Spleen (tissue), 11 donors: ENCODE measurements around the gene OLFM3. TPM values are rescaled to one million over a fixed set of nuclear protein-coding genes. Genes with fewer than 3 reads are reported as not detected.

Source experiments
- DNase-seq: peaks from one replicate; pipeline ENCODE4 v3.0.0-alpha.2; 2020
- H3K27ac ChIP-seq, 8 donors: fragments of 200-600 bp; sonication (generic) in 7 of 8; 1 replicate in 4 of 8; 2 replicates in 4 of 8; pipeline versions ENCODE4 v1.5.0 to v1.8.0; 2016 to 2021; ENCODE audit warnings: inconsistent platforms in 4 of 8, mild to moderate bottlenecking in 4 of 8, moderate library complexity in 1 of 8
- H3K27me3 ChIP-seq, 7 donors: fragments of 200-600 bp; sonication (generic) in 6 of 7; replicated peaks in 1 of 7; 1 replicate in 4 of 7; 2 replicates in 3 of 7; pipeline versions ENCODE4 v1.5.0 to v1.8.0; 2016 to 2021; ENCODE audit warnings: inconsistent platforms in 3 of 7, mild to moderate bottlenecking in 1 of 7
- H3K36me3 ChIP-seq, 6 donors: fragments of 200-600 bp; sonication (generic) in 5 of 6; 1 replicate in 4 of 6; 2 replicates in 2 of 6; pipeline versions ENCODE4 v1.5.0 to v1.8.0; 2016 to 2021; ENCODE audit warnings: inconsistent platforms in 2 of 6
- H3K4me1 ChIP-seq, 6 donors: fragments of 200-600 bp; sonication (generic) in 5 of 6; 1 replicate in 3 of 6; 2 replicates in 3 of 6; pipeline versions ENCODE4 v1.5.0 to v1.8.0; 2016 to 2021; ENCODE audit warnings: inconsistent platforms in 3 of 6
- H3K4me3 ChIP-seq, 8 donors: fragments of 200-600 bp; sonication (generic) in 7 of 8; 1 replicate in 4 of 8; 2 replicates in 4 of 8; pipeline versions ENCODE4 v1.5.0 to v1.8.0; 2016 to 2021; ENCODE audit warnings: inconsistent platforms in 4 of 8, mild to moderate bottlenecking in 4 of 8, moderate library complexity in 2 of 8
- H3K9me3 ChIP-seq, 8 donors: fragments of 200-600 bp; sonication (generic) in 7 of 8; 1 replicate in 4 of 8; 2 replicates in 4 of 8; pipeline versions ENCODE4 v1.5.0 to v1.8.0; 2016 to 2021; ENCODE audit warnings: inconsistent platforms in 4 of 8
- POLR2A ChIP-seq, 3 donors: fragments of 450-650 bp; IDR thresholded peaks; one replicate each; pipeline ENCODE4 v1.5.1; 2017; ENCODE audit warnings: antibody characterized with exemption in 3 of 3, mild to moderate bottlenecking in 1 of 3
- POLR2AphosphoS5 ChIP-seq, 3 donors: sonication (generic); formaldehyde crosslinking; IDR thresholded peaks; one replicate each; pipeline ENCODE4 v1.5.1; 2017; ENCODE audit warnings: antibody characterized with exemption in 3 of 3
- WGBS, 5 donors: extraction: QIAGEN DNeasy Blood & Tissue Kit in 3 of 5; methylation state at CpG; one replicate each; pipeline versions ENCODE4 v1.1.5 to v1.1.7; 2013 to 2018; 5-methylcytosine and 5-hydroxymethylcytosine counted together
- intact Hi-C: fragments of 100-400 bp; cut with DNase I; formaldehyde crosslinking; loops from one replicate; pipeline ENCODE4 v1.15.0; 2023; ENCODE audit warnings: low total_unique reads
- polyA plus RNA-seq, 3 donors: library from polyadenylated mRNA; stranded (reverse); fragments of 200-250 nt; gene quantifications; one replicate each; pipeline ENCODE4 v1.2.1, GENCODE V29; 2013
- total RNA-seq, 7 donors: library from RNA; depleted of rRNA in 3 of 7; stranded (reverse); fragments of >200 nt in 3 of 7; fragmentation: NEBNext Ultra II Directional in 4 of 7; extraction: Animal tissue kit (Norgen Biotek cat#: 25700) in 4 of 7; gene quantifications; one replicate each; pipeline versions ENCODE4 v1.1.0 to v1.2.1, GENCODE V29; 2016 to 2021
- TF ChIP-seq, protein P1 (sequence below), 11 experiments: fragments of 200-600 bp in 7 of 11; fragments of 450-650 bp in 4 of 11; sonication (generic) in 4 of 11; IDR thresholded peaks in 8 of 11; conservative IDR thresholded peaks in 3 of 11; 1 replicate in 7 of 11; 2 replicates in 4 of 11; pipeline versions ENCODE4 v1.4.0 to v1.8.0; 2016 to 2021; ENCODE audit warnings: antibody characterized with exemption in 11 of 11, inconsistent platforms in 4 of 11, mild to moderate bottlenecking in 1 of 11
- donor health status: healthy with polysubstance abuse.
- donor health status: DM: no; HTN: no; CAD: no; lungs with moderate emphysema.
- donor health status: DM: no; HTN: no; CAD: no.
- donor health status: Bipolar disorder and iron deficiency.
- donor health status: healthy.
- donor health status: DM: no; HTN: no; CAD: no.
- donor health status: DM: yes; HTN: yes; CAD: no.

The OLFM3 gene
- total and polyA plus RNA-seq, 10 donors: not detected

DNA sequence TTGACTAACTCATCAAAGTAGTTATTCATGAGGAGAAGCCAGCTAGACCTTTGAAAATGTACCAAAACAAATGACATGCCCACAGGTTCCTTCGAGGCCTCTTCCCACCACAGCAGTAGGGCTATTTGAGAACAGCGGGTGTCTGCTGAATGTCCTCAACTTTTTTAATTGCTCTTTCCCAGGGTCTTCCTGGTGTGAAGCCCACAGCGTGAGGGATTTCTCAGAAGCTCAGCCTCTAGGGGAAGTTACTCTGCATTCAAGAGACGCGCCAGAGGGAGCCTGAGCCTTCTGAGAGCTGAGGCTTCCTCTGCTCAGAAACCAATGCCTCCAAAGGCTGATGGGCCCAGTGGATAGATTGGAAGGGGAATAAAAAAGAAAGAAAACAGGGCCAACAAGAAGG, 153.6 kb downstream of the OLFM3 start:
- Histone ChIP-seq H3K36me3 (no peaks in the 10 kb centered on the region), H3K4me1 (no peaks in the 10 kb centered on the region), H3K27ac (no peak overlapping the region), H3K27me3 (peaks cover 0 to 9% (median 0%) of the 10 kb centered on the region in 7 donors), H3K4me3 (no peak overlapping the region), H3K9me3 (no peaks in the 10 kb centered on the region)
- WGBS, 5 donors: 21 to 51% (median 33%) methylated on average over 5 of the region's 5 CpGs
- TF ChIP-seq POLR2A (IDR thresholded peaks at IDR 0.05) (no peak), POLR2AphosphoS5 (IDR thresholded peaks at IDR 0.05) (no peak)
- TF ChIP-seq, protein P1, sequence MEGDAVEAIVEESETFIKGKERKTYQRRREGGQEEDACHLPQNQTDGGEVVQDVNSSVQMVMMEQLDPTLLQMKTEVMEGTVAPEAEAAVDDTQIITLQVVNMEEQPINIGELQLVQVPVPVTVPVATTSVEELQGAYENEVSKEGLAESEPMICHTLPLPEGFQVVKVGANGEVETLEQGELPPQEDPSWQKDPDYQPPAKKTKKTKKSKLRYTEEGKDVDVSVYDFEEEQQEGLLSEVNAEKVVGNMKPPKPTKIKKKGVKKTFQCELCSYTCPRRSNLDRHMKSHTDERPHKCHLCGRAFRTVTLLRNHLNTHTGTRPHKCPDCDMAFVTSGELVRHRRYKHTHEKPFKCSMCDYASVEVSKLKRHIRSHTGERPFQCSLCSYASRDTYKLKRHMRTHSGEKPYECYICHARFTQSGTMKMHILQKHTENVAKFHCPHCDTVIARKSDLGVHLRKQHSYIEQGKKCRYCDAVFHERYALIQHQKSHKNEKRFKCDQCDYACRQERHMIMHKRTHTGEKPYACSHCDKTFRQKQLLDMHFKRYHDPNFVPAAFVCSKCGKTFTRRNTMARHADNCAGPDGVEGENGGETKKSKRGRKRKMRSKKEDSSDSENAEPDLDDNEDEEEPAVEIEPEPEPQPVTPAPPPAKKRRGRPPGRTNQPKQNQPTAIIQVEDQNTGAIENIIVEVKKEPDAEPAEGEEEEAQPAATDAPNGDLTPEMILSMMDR (IDR thresholded peaks at IDR 0.05 in 8 of 11, conservative IDR thresholded peaks at IDR 0.05 in 3 of 11): no peak
- intact Hi-C loops: no loop called here
- DNase-seq: no peak

- DNase-seq: no peak
- Histone ChIP-seq H3K27me3 (peaks cover 0 to 5% (median 0%) of the 10 kb centered on the region in 7 donors), H3K4me1 (no peaks in the 10 kb centered on the region), H3K9me3 (no peaks in the 10 kb centered on the region), H3K27ac (no peak overlapping the region), H3K36me3 (no peaks in the 10 kb centered on the region), H3K4me3 (no peak overlapping the region)
- TF ChIP-seq, protein P1 (IDR thresholded peaks at IDR 0.05 in 8 of 11, conservative IDR thresholded peaks at IDR 0.05 in 3 of 11): no peak
- TF ChIP-seq POLR2A (IDR thresholded peaks at IDR 0.05) (no peak), POLR2AphosphoS5 (IDR thresholded peaks at IDR 0.05) (no peak)
- intact Hi-C loops: no loop called here
- WGBS, 5 donors: 91 to 94% (median 92%) methylated on average over 4 of the region's 4 CpGs
These were observed 154.9 kb downstream of the OLFM3 start for GRCh38 chr1:101841824-101842223.

DNA sequence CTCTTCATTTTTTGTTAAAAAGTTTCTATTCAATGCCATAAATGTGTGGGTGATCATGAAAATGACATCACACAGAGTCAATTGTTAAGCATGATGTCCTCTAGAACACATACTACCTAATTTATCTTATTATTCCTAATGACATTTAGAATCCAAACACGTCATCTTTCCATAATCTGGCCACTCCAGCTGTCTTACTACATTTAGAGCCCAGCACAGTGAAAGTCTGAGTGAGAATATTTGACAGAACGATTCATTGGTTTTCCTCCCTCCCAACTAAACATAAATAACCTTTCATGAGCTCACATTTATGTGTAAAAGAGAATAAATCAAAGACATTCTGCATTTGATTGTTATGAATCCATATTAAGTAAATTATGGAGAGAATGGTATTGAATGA, 160.7 kb downstream of the OLFM3 start:
- no peak overlapping the region for H3K4me3 ChIP-seq
- H3K4me1 ChIP-seq: no peaks in the 10 kb centered on the region
- no peaks in the 10 kb centered on the region for H3K36me3 ChIP-seq
- intact Hi-C loops: no loop called here
- TF ChIP-seq POLR2AphosphoS5 (IDR thresholded peaks at IDR 0.05): no peak
- TF ChIP-seq, protein P1 (IDR thresholded peaks at IDR 0.05 in 8 of 11, conservative IDR thresholded peaks at IDR 0.05 in 3 of 11): no peak
- no peak for TF ChIP-seq POLR2A (IDR thresholded peaks at IDR 0.05)
- 38 to 53% (median 48%) methylated on average over 2 of the region's 2 CpGs for WGBS, 5 donors
- H3K27me3 ChIP-seq: no peaks in the 10 kb centered on the region
- DNase-seq: no peak
- no peak overlapping the region for H3K27ac ChIP-seq
- H3K9me3 ChIP-seq: no peaks in the 10 kb centered on the region

DNA sequence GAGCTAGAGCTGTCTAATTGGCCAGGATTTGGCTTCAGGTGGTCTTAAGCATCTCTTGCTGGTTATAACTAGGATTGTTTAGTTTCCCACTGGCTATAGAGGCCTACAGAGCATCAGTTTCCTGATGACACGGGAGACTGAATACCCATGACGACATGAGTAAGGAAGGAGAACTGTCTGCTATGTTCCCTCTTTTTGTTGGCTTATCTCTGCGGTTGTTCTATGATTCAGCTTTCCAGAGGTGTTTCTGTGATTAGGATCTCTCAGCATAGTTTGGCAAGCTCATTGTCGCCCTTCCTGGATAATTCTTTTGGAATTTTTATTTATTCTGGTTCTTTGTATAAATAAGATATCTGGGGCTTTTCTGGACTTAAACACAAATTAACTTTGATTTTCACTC, 163.4 kb downstream of the OLFM3 start:
- TF ChIP-seq, protein P1 (IDR thresholded peaks at IDR 0.05 in 8 of 11, conservative IDR thresholded peaks at IDR 0.05 in 3 of 11): no peak
- TF ChIP-seq POLR2A (IDR thresholded peaks at IDR 0.05) (no peak), POLR2AphosphoS5 (IDR thresholded peaks at IDR 0.05) (no peak)
- H3K27me3 ChIP-seq: no peaks in the 10 kb centered on the region
- H3K36me3 ChIP-seq: no peaks in the 10 kb centered on the region
- no peak overlapping the region for H3K4me3 ChIP-seq
- no peaks in the 10 kb centered on the region for H3K9me3 ChIP-seq
- no peaks in the 10 kb centered on the region for H3K4me1 ChIP-seq
- intact Hi-C loops: no loop called here
- DNase-seq: no peak
- H3K27ac ChIP-seq: no peak overlapping the region
- whole genome bisulfite sequencing, 5 donors: 55 to 63% (median 61%) methylated on average over 4 of the region's 4 CpGs
